IPS-11a (cell line): ENCODE results near the gene CAPN10.
"Not testable (repeated sequence)": the region's sequence is repeated elsewhere in the genome, so short reads cannot be mapped to it uniquely, and the experiment has no call there.

Source experiments
- H3K4me3 ChIP-seq: one replicate; pipeline ENCODE4 v1.5.1; 2013; ENCODE audit warnings: low read depth, low read length, control low read depth

CAPN10 gene

GRCh38 chr2:240586198-240586918 is at the start of gene CAPN10:
TSS of gene CAPN10 (plus strand) at chr2:240586734. CDS start at chr2:240586912, 178 bp downstream.
- H3K4me3 ChIP-seq, result peak within 1 kb of the TSS; percentile 93

- H3K4me3 ChIP-seq, result no peak overlapping the region
These were observed 48.3 kb upstream of the CAPN10 start for GRCh38 chr2:240538031-240538780.

GRCh38 chr2:240539101-240539500 is 47.4 kb upstream of the CAPN10 start:
- not testable (repeated sequence) for H3K4me3 ChIP-seq

GRCh38 chr2:240539906-240540305 is 46.6 kb upstream of the CAPN10 start:
- H3K4me3 ChIP-seq, result no peak overlapping the region

GRCh38 chr2:240551288-240551687 is 35.2 kb upstream of the CAPN10 start:
- no peak overlapping the region for H3K4me3 ChIP-seq

- no peak overlapping the region for H3K4me3 ChIP-seq
These were observed 34.7 kb upstream of the CAPN10 start for GRCh38 chr2:240551811-240552210.

GRCh38 chr2:240553956-240554480 is 32.5 kb upstream of the CAPN10 start:
- no peak overlapping the region for H3K4me3 ChIP-seq

- no peak overlapping the region for H3K4me3 ChIP-seq
These were observed 31.6 kb upstream of the CAPN10 start for GRCh38 chr2:240554767-240555493.

GRCh38 chr2:240555541-240556250 is 30.8 kb upstream of the CAPN10 start:
- H3K4me3 ChIP-seq, result no peak overlapping the region

- no peak overlapping the region for H3K4me3 ChIP-seq
These were observed 29.9 kb upstream of the CAPN10 start for GRCh38 chr2:240556553-240557100.

GRCh38 chr2:240557101-240557751 is 29.3 kb upstream of the CAPN10 start:
- H3K4me3 ChIP-seq, result no peak overlapping the region

- peak within 1 kb of the TSS; percentile 13 for H3K4me3 ChIP-seq
These were observed 28.7 kb upstream of the CAPN10 start, which contains the start of gene ANKMY1 for GRCh38 chr2:240557808-240558207. TSS of gene ANKMY1 (minus strand) at chr2:240557988. CDS start at chr2:240557335, 653 bp downstream.

- H3K4me3 ChIP-seq, result no peak overlapping the region
These were observed 28.2 kb upstream of the CAPN10 start for GRCh38 chr2:240558236-240558761.

GRCh38 chr2:240559286-240559685 is 27.2 kb upstream of the CAPN10 start:
- no peak overlapping the region for H3K4me3 ChIP-seq

GRCh38 chr2:240560084-240560479 is 26.5 kb upstream of the CAPN10 start, which contains the start of gene DUSP28:
TSS of gene DUSP28 (plus strand) at chr2:240560357. CDS start at chr2:240560685, 328 bp downstream.
- H3K4me3 ChIP-seq, result peak within 1 kb of the TSS; percentile 67

GRCh38 chr2:240560480-240561324 is 25.8 kb upstream of the CAPN10 start:
- H3K4me3 ChIP-seq, result peak overlapping the region; percentile 67

GRCh38 chr2:240561325-240561971 is 25.1 kb upstream of the CAPN10 start:
- peak overlapping the region; percentile 57 for H3K4me3 ChIP-seq

GRCh38 chr2:240563231-240563630 is 23.3 kb upstream of the CAPN10 start:
- not testable (repeated sequence) for H3K4me3 ChIP-seq
